HepG2 (cell line): ENCODE measurements around the gene ZIK1. TPM values are rescaled to one million over a fixed set of nuclear protein-coding genes. Genes with fewer than 3 reads are reported as not detected.
A peak's percentile ranks its signal among the peaks of the same experiment; 100 is the strongest.

ENCODE experiments used
- HES4 ChIP-seq: sonication (generic); formaldehyde crosslinking; IDR thresholded peaks from 2 replicates; pipeline ENCODE4 v1.9.0; 2021; ENCODE audit warnings: mild to moderate bottlenecking, missing genetic modification reagents, borderline replicate concordance
- HOXA3 ChIP-seq: sonication (generic); formaldehyde crosslinking; IDR thresholded peaks from 2 replicates; pipeline ENCODE4 v1.5.0; 2020; ENCODE audit warnings: missing genetic modification reagents
- POLR2G ChIP-seq: fragments of 200-400 bp; formaldehyde crosslinking; IDR thresholded peaks from 2 replicates; pipeline ENCODE4 v1.6.1; 2018; ENCODE audit warnings: mild to moderate bottlenecking, low read depth, low read length, moderate library complexity
- RELA ChIP-seq: sonication (generic); formaldehyde crosslinking; IDR thresholded peaks from 2 replicates; pipeline ENCODE4 v1.4.0; 2020; ENCODE audit warnings: missing genetic modification reagents
- SAP130 ChIP-seq: IDR thresholded peaks from 2 replicates; pipeline ENCODE4 v1.6.1; 2016; ENCODE audit warnings: low read depth
- SMAD9 ChIP-seq: sonication (generic); formaldehyde crosslinking; IDR thresholded peaks from 2 replicates; pipeline ENCODE4 v1.5.1; 2020; ENCODE audit warnings: mild to moderate bottlenecking, missing genetic modification reagents
- SRY ChIP-seq: sonication (generic); formaldehyde crosslinking; IDR thresholded peaks from 2 replicates; pipeline ENCODE4 v1.8.0; 2022; ENCODE audit warnings: mild to moderate bottlenecking, missing genetic modification reagents
- TEAD2 ChIP-seq: sonication (generic); formaldehyde crosslinking; IDR thresholded peaks from 2 replicates; pipeline ENCODE4 v1.9.0; 2021; ENCODE audit warnings: missing genetic modification reagents
- TFDP1 ChIP-seq: IDR thresholded peaks from 2 replicates; pipeline ENCODE4 v1.6.1; 2016; ENCODE audit warnings: missing compliant biosample characterization, missing genetic modification reagents, borderline replicate concordance
- THAP11 ChIP-seq: IDR thresholded peaks from 2 replicates; pipeline ENCODE4 v1.6.1; 2016; ENCODE audit warnings: missing biosample characterization, missing genetic modification reagents
- ZNF3 ChIP-seq: IDR thresholded peaks from 2 replicates; pipeline ENCODE4 v1.7.0; 2017; ENCODE audit warnings: inconsistent platforms
- ZNF30 ChIP-seq: sonication (generic); formaldehyde crosslinking; IDR thresholded peaks from 2 replicates; pipeline ENCODE4 v1.5.0; 2020; ENCODE audit warnings: mild to moderate bottlenecking, missing genetic modification reagents
- ZNF646 ChIP-seq: sonication (generic); formaldehyde crosslinking; IDR thresholded peaks from 2 replicates; pipeline ENCODE4 v1.9.0; 2021; ENCODE audit warnings: mild to moderate bottlenecking, missing genetic modification reagents
- ZNF670 ChIP-seq: sonication (generic); formaldehyde crosslinking; IDR thresholded peaks from 2 replicates; pipeline ENCODE4 v1.8.0; 2022; ENCODE audit warnings: mild to moderate bottlenecking, missing genetic modification reagents, borderline replicate concordance
- ZNF816 ChIP-seq: sonication (generic); formaldehyde crosslinking; IDR thresholded peaks from 2 replicates; pipeline ENCODE4 v1.8.0; 2022; ENCODE audit warnings: missing genetic modification reagents, mild to moderate bottlenecking, borderline replicate concordance
- ZNF83 ChIP-seq: sonication (generic); formaldehyde crosslinking; IDR thresholded peaks from 2 replicates; pipeline ENCODE4 v1.4.0; 2020; ENCODE audit warnings: missing genetic modification reagents, mild to moderate bottlenecking, borderline replicate concordance
- polyA plus RNA-seq, 8 experiments: library from polyadenylated mRNA; depleted of rRNA in 3 of 8; stranded (reverse) in 7 of 8; unstranded in 1 of 8; fragments of >200 nt; fragmentation: Illumina TruSeq in 4 of 8; extraction: Trizol in 4 of 8; gene quantifications; 2 replicates each; pipeline versions ENCODE4 v1.2.1 to v1.2.3, GENCODE V29; 2011 to 2016; ENCODE audit warnings: low read depth in 4 of 8, missing spikeins in 1 of 8, mixed read lengths in 1 of 8; ENCODE audit not compliant: insufficient read depth in 1 of 8
- total RNA-seq, 5 experiments: library from RNA; depleted of rRNA; stranded (reverse); fragments of >200 nt; fragmentation: Illumina TruSeq; extraction: Trizol; gene quantifications; 2 replicates each; pipeline ENCODE4 v1.2.3, GENCODE V29; 2016; ENCODE audit warnings: low read depth in 1 of 5
- TF ChIP-seq, protein P1 (sequence below): sonication (generic); formaldehyde crosslinking; IDR thresholded peaks from 2 replicates; pipeline ENCODE4 v1.9.0; 2022; ENCODE audit warnings: missing genetic modification reagents, mild to moderate bottlenecking, borderline replicate concordance
- TF ChIP-seq, protein P2 (sequence below): sonication (generic); formaldehyde crosslinking; IDR thresholded peaks from 2 replicates; pipeline ENCODE4 v1.5.1; 2020; ENCODE audit warnings: missing genetic modification reagents, mild to moderate bottlenecking, borderline replicate concordance

ZIK1 gene
- total and polyA plus RNA-seq, 2 of the 13 experiments (the other 11 are each of a cell fraction or from before 2014, with no cell fraction given) = 2.1 to 7.2 TPM

GRCh38 chr19:57583521-57584416, at the start of gene ZIK1 (continued):
- TF ChIP-seq, protein P1, sequence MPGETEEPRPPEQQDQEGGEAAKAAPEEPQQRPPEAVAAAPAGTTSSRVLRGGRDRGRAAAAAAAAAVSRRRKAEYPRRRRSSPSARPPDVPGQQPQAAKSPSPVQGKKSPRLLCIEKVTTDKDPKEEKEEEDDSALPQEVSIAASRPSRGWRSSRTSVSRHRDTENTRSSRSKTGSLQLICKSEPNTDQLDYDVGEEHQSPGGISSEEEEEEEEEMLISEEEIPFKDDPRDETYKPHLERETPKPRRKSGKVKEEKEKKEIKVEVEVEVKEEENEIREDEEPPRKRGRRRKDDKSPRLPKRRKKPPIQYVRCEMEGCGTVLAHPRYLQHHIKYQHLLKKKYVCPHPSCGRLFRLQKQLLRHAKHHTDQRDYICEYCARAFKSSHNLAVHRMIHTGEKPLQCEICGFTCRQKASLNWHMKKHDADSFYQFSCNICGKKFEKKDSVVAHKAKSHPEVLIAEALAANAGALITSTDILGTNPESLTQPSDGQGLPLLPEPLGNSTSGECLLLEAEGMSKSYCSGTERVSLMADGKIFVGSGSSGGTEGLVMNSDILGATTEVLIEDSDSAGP (CRISPR knock-in tag) = peak; percentile 59; the same call in 1 of the 2 replicates
- TF ChIP-seq ZNF30 (CRISPR knock-in tag) = no peak
- no peak for TF ChIP-seq TEAD2 (CRISPR knock-in tag)
- TF ChIP-seq ZNF3 (CRISPR knock-in tag) = no peak
- TF ChIP-seq ZNF816 (CRISPR knock-in tag) = no peak
- 0 out of 2 replicates have a peak, but pooled peaks have one; percentile 45 for TF ChIP-seq HES4
- TF ChIP-seq POLR2G = peak; percentile 38; the same call in 1 of the 2 replicates
- TF ChIP-seq RELA (CRISPR knock-in tag) = no peak
- peak; percentile 80; the same call in 1 of the 2 replicates for TF ChIP-seq TFDP1 (CRISPR knock-in tag)
- TF ChIP-seq ZNF646 (CRISPR knock-in tag) = no peak
- peak; percentile 96 for TF ChIP-seq THAP11 (CRISPR knock-in tag)
- TF ChIP-seq SAP130 (CRISPR knock-in tag) = peak; percentile 79
- TF ChIP-seq SRY (CRISPR knock-in tag) = no peak
- no peak for TF ChIP-seq ZNF670 (CRISPR knock-in tag)
- TF ChIP-seq ZNF83 (CRISPR knock-in tag) = no peak
- TF ChIP-seq, protein P2, sequence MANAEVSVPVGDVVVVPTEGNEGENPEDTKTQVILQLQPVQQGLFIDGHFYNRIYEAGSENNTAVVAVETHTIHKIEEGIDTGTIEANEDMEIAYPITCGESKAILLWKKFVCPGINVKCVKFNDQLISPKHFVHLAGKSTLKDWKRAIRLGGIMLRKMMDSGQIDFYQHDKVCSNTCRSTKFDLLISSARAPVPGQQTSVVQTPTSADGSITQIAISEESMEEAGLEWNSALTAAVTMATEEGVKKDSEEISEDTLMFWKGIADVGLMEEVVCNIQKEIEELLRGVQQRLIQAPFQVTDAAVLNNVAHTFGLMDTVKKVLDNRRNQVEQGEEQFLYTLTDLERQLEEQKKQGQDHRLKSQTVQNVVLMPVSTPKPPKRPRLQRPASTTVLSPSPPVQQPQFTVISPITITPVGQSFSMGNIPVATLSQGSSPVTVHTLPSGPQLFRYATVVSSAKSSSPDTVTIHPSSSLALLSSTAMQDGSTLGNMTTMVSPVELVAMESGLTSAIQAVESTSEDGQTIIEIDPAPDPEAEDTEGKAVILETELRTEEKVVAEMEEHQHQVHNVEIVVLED = peak; percentile 54; the same call in 1 of the 2 replicates
- no peak for TF ChIP-seq SMAD9
- peak; percentile 63 for TF ChIP-seq HOXA3 (CRISPR knock-in tag)
